ENCODE measurements around the gene NRDC.
A peak's percentile ranks its signal among the peaks of the same experiment; 100 is the strongest.

Gene NRDC

GRCh38 chr1:51788938-51789337 is 89.6 kb downstream of the NRDC start:
- no peak overlapping the region for H3K27ac ChIP-seq
- no peak for TF ChIP-seq CTCF (conservative IDR thresholded peaks at IDR 0.05)
- TF ChIP-seq ZFX (IDR thresholded peaks at IDR 0.05): no peak

GRCh38 chr1:51784997-51785421 is 93.5 kb downstream of the NRDC start:
- no peak overlapping the region; the same call in 1 of the 2 replicates for H3K27ac ChIP-seq
- no peak for TF ChIP-seq CTCF (conservative IDR thresholded peaks at IDR 0.05)
- no peak for TF ChIP-seq ZFX (IDR thresholded peaks at IDR 0.05)

- TF ChIP-seq ZFX (IDR thresholded peaks at IDR 0.05) (no peak), CTCF (conservative IDR thresholded peaks at IDR 0.05) (no peak)
- no peak overlapping the region for H3K27ac ChIP-seq
Observed at GRCh38 chr1:51780927-51781326, 97.6 kb downstream of the NRDC start.

- no peak overlapping the region for H3K27ac ChIP-seq
- no peak for TF ChIP-seq ZFX (IDR thresholded peaks at IDR 0.05)
- TF ChIP-seq CTCF (conservative IDR thresholded peaks at IDR 0.05): no peak
Observed at GRCh38 chr1:51776408-51776807, 102.1 kb downstream of the NRDC start.

GRCh38 chr1:51768971-51769588 is 109.4 kb downstream of the NRDC start:
- H3K27ac ChIP-seq: no peak overlapping the region
- no peak for TF ChIP-seq ZFX (IDR thresholded peaks at IDR 0.05)
- peak; percentile 95 for TF ChIP-seq CTCF (conservative IDR thresholded peaks at IDR 0.05)

GRCh38 chr1:51761351-51761750 is 117.2 kb downstream of the NRDC start:
- no peak for TF ChIP-seq CTCF (conservative IDR thresholded peaks at IDR 0.05)
- H3K27ac ChIP-seq: no peak overlapping the region

GRCh38 chr1:51760872-51761271 is 117.7 kb downstream of the NRDC start:
- TF ChIP-seq CTCF (conservative IDR thresholded peaks at IDR 0.05): no peak
- no peak for TF ChIP-seq ZFX (IDR thresholded peaks at IDR 0.05)
- H3K27ac ChIP-seq: no peak overlapping the region
